PFSK-1 (cell line): ENCODE results near the gene CSPG4.

ENCODE experiments used
- FOXP2 ChIP-seq: optimal IDR thresholded peaks from 2 replicates; pipeline ENCODE3; 2011; ENCODE audit warnings: borderline replicate concordance, control low read depth, inconsistent platforms; ENCODE audit not compliant: insufficient read depth; ENCODE audit errors: extremely low read length, extremely low read depth
- POLR2AphosphoS5 ChIP-seq: IDR thresholded peaks from 2 replicates; pipeline ENCODE4 v1.6.1; 2012; ENCODE audit warnings: low read depth, mild to moderate bottlenecking, control low read depth, low read length, moderate library complexity
- REST ChIP-seq, 2 experiments: IDR thresholded peaks; 2 replicates each; pipeline versions ENCODE4 v1.6.1 to v1.8.0; 2011 to 2012; ENCODE audit warnings: low read depth in 2 of 2, low read length in 2 of 2, control low read depth in 1 of 2, inconsistent platforms in 1 of 2, mild to moderate bottlenecking in 1 of 2, moderate library complexity in 1 of 2; ENCODE audit not compliant: insufficient read depth in 1 of 2
- SIN3A ChIP-seq: IDR thresholded peaks from 2 replicates; pipeline ENCODE4 v1.6.1; 2012; ENCODE audit warnings: mild to moderate bottlenecking, low read length, moderate library complexity, borderline replicate concordance; ENCODE audit not compliant: insufficient read depth
- TAF1 ChIP-seq: IDR thresholded peaks from 2 replicates; pipeline ENCODE4 v1.6.1; 2012; ENCODE audit warnings: low read length, control low read depth, borderline replicate concordance; ENCODE audit not compliant: insufficient read depth

The CSPG4 gene

GRCh38 chr15:75732177-75732808 lies 19.6 kb upstream of the CSPG4 start:
- TF ChIP-seq FOXP2 (peak; percentile 4), SIN3A (no peak)

GRCh38 chr15:75731248-75732151 lies 18.9 kb upstream of the CSPG4 start:
- TF ChIP-seq REST (IDR thresholded peaks at IDR 0.05; ENCODE audit: insufficient read depth in 1 of 2, low read depth in 2 of 2, low read length in 2 of 2) (no peak), POLR2AphosphoS5 (peak; percentile 46; the same call in 1 of the 2 replicates)

GRCh38 chr15:75729326-75730069 lies 16.9 kb upstream of the CSPG4 start:
- TF ChIP-seq FOXP2 (no peak), REST (IDR thresholded peaks at IDR 0.05; ENCODE audit: insufficient read depth in 1 of 2, low read depth in 2 of 2, low read length in 2 of 2) (no peak), TAF1 (no peak), SIN3A (no peak), POLR2AphosphoS5 (no peak)

- no peak for TF ChIP-seq FOXP2
- no peak for TF ChIP-seq TAF1
- TF ChIP-seq POLR2AphosphoS5, result no peak
- TF ChIP-seq SIN3A, result no peak
- no peak for TF ChIP-seq REST (IDR thresholded peaks at IDR 0.05; ENCODE audit: insufficient read depth in 1 of 2, low read depth in 2 of 2, low read length in 2 of 2)
Observed at GRCh38 chr15:75727851-75728715, 15.4 kb upstream of the CSPG4 start.

GRCh38 chr15:75727031-75727531 lies 14.4 kb upstream of the CSPG4 start:
- no peak for TF ChIP-seq REST (IDR thresholded peaks at IDR 0.05; ENCODE audit: insufficient read depth in 1 of 2, low read depth in 2 of 2, low read length in 2 of 2)
- no peak for TF ChIP-seq FOXP2
- no peak for TF ChIP-seq POLR2AphosphoS5
- no peak for TF ChIP-seq TAF1
- no peak for TF ChIP-seq SIN3A
